H7 (cell line): ENCODE data around the gene RGS7. TPM values are rescaled to one million over a fixed set of nuclear protein-coding genes. Genes with fewer than 3 reads are reported as not detected.
A peak's percentile ranks its signal among the peaks of the same experiment; 100 is the strongest.
"Not testable (repeated sequence)": the region's sequence is repeated elsewhere in the genome, so short reads cannot be mapped to it uniquely, and the experiment has no call there.

Source experiments
- DNase-seq: peaks from one replicate; pipeline ENCODE4 v3.0.0; 2012
- H3K27me3 ChIP-seq: 2 replicates; pipeline ENCODE4 v1.6.0; 2011; ENCODE audit warnings: mild to moderate bottlenecking, low read length; ENCODE audit not compliant: control insufficient read depth, insufficient read depth
- H3K36me3 ChIP-seq: replicated peaks from 2 replicates; pipeline ENCODE4 v1.5.1; 2011; ENCODE audit warnings: low read length; ENCODE audit not compliant: control insufficient read depth, insufficient read depth
- H3K4me3 ChIP-seq: 2 replicates; pipeline ENCODE4 v1.5.1; 2011; ENCODE audit warnings: low read depth, mild to moderate bottlenecking, control low read depth, low read length, moderate library complexity; ENCODE audit not compliant: insufficient read depth
- total RNA-seq: library from RNA; depleted of rRNA; stranded (reverse); fragments of >200 nt; shearing (Covaris generic); gene quantifications from 2 replicates; pipeline ENCODE4 v1.2.3, GENCODE V29; 2014

Gene RGS7
- total RNA-seq, 1 experiment from 2014 or later, result 1.6 TPM

- H3K36me3 ChIP-seq, H3K4me3 ChIP-seq, DNase-seq, H3K27me3 ChIP-seq: not testable (repeated sequence)
Observed at GRCh38 chr1:241224189-241224588, 132.8 kb downstream of the RGS7 start.

GRCh38 chr1:241222813-241223212 lies 134.2 kb downstream of the RGS7 start:
- not testable (repeated sequence) for H3K27me3 ChIP-seq, H3K36me3 ChIP-seq, H3K4me3 ChIP-seq, DNase-seq

- no peak for DNase-seq
- Histone ChIP-seq H3K36me3 (no peaks in the 10 kb centered on the region), H3K27me3 (no peaks in the 10 kb centered on the region), H3K4me3 (no peak overlapping the region)
Observed at GRCh38 chr1:241221319-241221718, 135.7 kb downstream of the RGS7 start.

GRCh38 chr1:241220913-241221312 lies 136.1 kb downstream of the RGS7 start:
- H3K27me3 ChIP-seq, DNase-seq, H3K4me3 ChIP-seq, H3K36me3 ChIP-seq: not testable (repeated sequence)

- Histone ChIP-seq H3K27me3 (no peaks in the 10 kb centered on the region), H3K36me3 (no peaks in the 10 kb centered on the region), H3K4me3 (no peak overlapping the region)
- no peak for DNase-seq
Observed at GRCh38 chr1:241219449-241219848, 137.6 kb downstream of the RGS7 start.

GRCh38 chr1:241217516-241217915 lies 139.5 kb downstream of the RGS7 start:
- Histone ChIP-seq H3K36me3 (no peaks in the 10 kb centered on the region), H3K4me3 (no peak overlapping the region), H3K27me3 (no peaks in the 10 kb centered on the region)
- no peak for DNase-seq

GRCh38 chr1:241215683-241216082 lies 141.3 kb downstream of the RGS7 start:
- no peaks in the 10 kb centered on the region for H3K36me3 ChIP-seq
- no peaks in the 10 kb centered on the region for H3K27me3 ChIP-seq
- DNase-seq, result no peak
- no peak overlapping the region for H3K4me3 ChIP-seq

GRCh38 chr1:241215203-241215602 lies 141.8 kb downstream of the RGS7 start:
- Histone ChIP-seq H3K27me3 (no peaks in the 10 kb centered on the region), H3K4me3 (no peak overlapping the region), H3K36me3 (no peaks in the 10 kb centered on the region)
- no peak for DNase-seq

- no peak overlapping the region for H3K4me3 ChIP-seq
- no peak for DNase-seq
- H3K36me3 ChIP-seq, result no peaks in the 10 kb centered on the region
Observed at GRCh38 chr1:241213139-241213538, 143.9 kb downstream of the RGS7 start.

GRCh38 chr1:241212628-241213027 lies 144.4 kb downstream of the RGS7 start:
- no peak for DNase-seq
- H3K36me3 ChIP-seq, result no peaks in the 10 kb centered on the region
- H3K4me3 ChIP-seq, result no peak overlapping the region
- no peaks in the 10 kb centered on the region for H3K27me3 ChIP-seq

More at GRCh38 chr1:241213139-241213538, 143.9 kb downstream of the RGS7 start:
- H3K27me3 ChIP-seq, result no peaks in the 10 kb centered on the region

- DNase-seq, result no peak
- no peaks in the 10 kb centered on the region for H3K27me3 ChIP-seq
- H3K4me3 ChIP-seq, result no peak overlapping the region
Observed at GRCh38 chr1:241208910-241209379, 148.1 kb downstream of the RGS7 start.

GRCh38 chr1:241203817-241204216 lies 153.2 kb downstream of the RGS7 start:
- no peaks in the 10 kb centered on the region for H3K27me3 ChIP-seq
- no peaks in the 10 kb centered on the region for H3K36me3 ChIP-seq
- H3K4me3 ChIP-seq, result no peak overlapping the region
- DNase-seq, result no peak

More at GRCh38 chr1:241208910-241209379, 148.1 kb downstream of the RGS7 start:
- no peaks in the 10 kb centered on the region for H3K36me3 ChIP-seq

- DNase-seq, result peak; percentile 24
- Histone ChIP-seq H3K27me3 (no peaks in the 10 kb centered on the region), H3K4me3 (no peak overlapping the region), H3K36me3 (no peaks in the 10 kb centered on the region)
Observed at GRCh38 chr1:241202401-241202800, 154.6 kb downstream of the RGS7 start.

- no peak for DNase-seq
- Histone ChIP-seq H3K36me3 (no peaks in the 10 kb centered on the region), H3K4me3 (no peak overlapping the region), H3K27me3 (no peaks in the 10 kb centered on the region)
Observed at GRCh38 chr1:241186716-241187115, 170.3 kb downstream of the RGS7 start.

GRCh38 chr1:241181971-241182370 lies 175.0 kb downstream of the RGS7 start:
- Histone ChIP-seq H3K27me3 (no peaks in the 10 kb centered on the region), H3K4me3 (no peak overlapping the region), H3K36me3 (no peaks in the 10 kb centered on the region)
- DNase-seq, result no peak

- DNase-seq, result no peak
- no peak overlapping the region for H3K4me3 ChIP-seq
- H3K36me3 ChIP-seq, result no peaks in the 10 kb centered on the region
- no peaks in the 10 kb centered on the region for H3K27me3 ChIP-seq
Observed at GRCh38 chr1:241181471-241181870, 175.5 kb downstream of the RGS7 start.
